Subcutaneous abdominal adipose tissue (tissue), 5 donors: ENCODE measurements around the gene SLIT3.

Experiments used
- H3K27ac ChIP-seq: one replicate; pipeline ENCODE4 v1.7.0; 2013; ENCODE audit warnings: low read depth, mild to moderate bottlenecking, inconsistent platforms, low read length, moderate library complexity
- H3K27me3 ChIP-seq, 5 donors: one replicate each; pipeline ENCODE4 v1.7.0; 2013; ENCODE audit warnings: low read length in 5 of 5, inconsistent platforms in 1 of 5; ENCODE audit not compliant: control insufficient read depth in 5 of 5, insufficient read depth in 4 of 5
- H3K36me3 ChIP-seq, 5 donors: one replicate each; pipeline ENCODE4 v1.7.0; 2013; ENCODE audit warnings: low read length in 5 of 5; ENCODE audit not compliant: control insufficient read depth in 5 of 5, insufficient read depth in 5 of 5
- H3K4me1 ChIP-seq, 5 donors: one replicate each; pipeline ENCODE4 v1.7.0; 2013; ENCODE audit warnings: low read length in 5 of 5, mild to moderate bottlenecking in 3 of 5, moderate library complexity in 1 of 5; ENCODE audit not compliant: control insufficient read depth in 5 of 5, insufficient read depth in 5 of 5
- H3K4me3 ChIP-seq, 5 donors: one replicate each; pipeline ENCODE4 v1.7.0; 2013; ENCODE audit warnings: low read length in 5 of 5, low read depth in 1 of 5
- H3K9ac ChIP-seq, 5 donors: one replicate each; pipeline ENCODE4 v1.7.0; 2013; ENCODE audit warnings: low read length in 5 of 5, mild to moderate bottlenecking in 4 of 5, moderate library complexity in 3 of 5
- H3K9me3 ChIP-seq, 5 donors: one replicate each; pipeline ENCODE4 v1.7.0; 2013; ENCODE audit warnings: low read length in 5 of 5; ENCODE audit not compliant: control insufficient read depth in 5 of 5
- donor health status: healthy.
- donor health status: healthy.
- donor health status: healthy.
- donor health status: healthy.
- donor health status: healthy.

Gene SLIT3

GRCh38 chr5:169027501-169028061 lies 273.4 kb downstream of the SLIT3 start:
- H3K9me3 ChIP-seq: no peaks in the 10 kb centered on the region
- no peaks in the 10 kb centered on the region for H3K4me1 ChIP-seq
- H3K36me3 ChIP-seq: no peaks in the 10 kb centered on the region
- H3K9ac ChIP-seq: no peak overlapping the region
- no peak overlapping the region for H3K27ac ChIP-seq
- no peak overlapping the region for H3K4me3 ChIP-seq
- no peaks in the 10 kb centered on the region for H3K27me3 ChIP-seq

GRCh38 chr5:169025491-169025890 lies 275.4 kb downstream of the SLIT3 start:
- no peak overlapping the region for H3K27ac ChIP-seq
- no peaks in the 10 kb centered on the region for H3K36me3 ChIP-seq
- H3K9me3 ChIP-seq: no peaks in the 10 kb centered on the region
- H3K4me1 ChIP-seq: no peaks in the 10 kb centered on the region
- H3K27me3 ChIP-seq: no peaks in the 10 kb centered on the region
- H3K4me3 ChIP-seq: no peak overlapping the region
- H3K9ac ChIP-seq: no peak overlapping the region

GRCh38 chr5:169024421-169024820 lies 276.5 kb downstream of the SLIT3 start:
- no peaks in the 10 kb centered on the region for H3K36me3 ChIP-seq
- no peaks in the 10 kb centered on the region for H3K27me3 ChIP-seq
- no peaks in the 10 kb centered on the region for H3K4me1 ChIP-seq
- H3K4me3 ChIP-seq: no peak overlapping the region
- no peak overlapping the region for H3K27ac ChIP-seq
- no peak overlapping the region for H3K9ac ChIP-seq
- no peaks in the 10 kb centered on the region for H3K9me3 ChIP-seq

GRCh38 chr5:169022718-169023117 lies 278.2 kb downstream of the SLIT3 start:
- H3K9me3 ChIP-seq: no peaks in the 10 kb centered on the region
- H3K36me3 ChIP-seq: no peaks in the 10 kb centered on the region
- no peaks in the 10 kb centered on the region for H3K27me3 ChIP-seq
- H3K4me3 ChIP-seq: no peak overlapping the region
- no peak overlapping the region for H3K9ac ChIP-seq
- H3K27ac ChIP-seq: no peak overlapping the region
- no peaks in the 10 kb centered on the region for H3K4me1 ChIP-seq

GRCh38 chr5:169020102-169020501 lies 280.8 kb downstream of the SLIT3 start:
- no peaks in the 10 kb centered on the region for H3K9me3 ChIP-seq
- H3K4me1 ChIP-seq: no peaks in the 10 kb centered on the region
- H3K27ac ChIP-seq: no peak overlapping the region
- H3K27me3 ChIP-seq: no peaks in the 10 kb centered on the region
- no peaks in the 10 kb centered on the region for H3K36me3 ChIP-seq
- no peak overlapping the region for H3K4me3 ChIP-seq
- no peak overlapping the region for H3K9ac ChIP-seq

- Histone ChIP-seq H3K9ac (no peak overlapping the region), H3K9me3 (no peaks in the 10 kb centered on the region), H3K36me3 (no peaks in the 10 kb centered on the region), H3K27ac (no peak overlapping the region), H3K4me1 (no peaks in the 10 kb centered on the region), H3K4me3 (no peak overlapping the region), H3K27me3 (no peaks in the 10 kb centered on the region)
Observed at GRCh38 chr5:169018925-169019324, 282.0 kb downstream of the SLIT3 start.

- Histone ChIP-seq H3K4me3 (no peak overlapping the region), H3K27ac (no peak overlapping the region), H3K9ac (no peak overlapping the region), H3K36me3 (no peaks in the 10 kb centered on the region), H3K27me3 (no peaks in the 10 kb centered on the region), H3K4me1 (no peaks in the 10 kb centered on the region), H3K9me3 (no peaks in the 10 kb centered on the region)
Observed at GRCh38 chr5:169015991-169016390, 284.9 kb downstream of the SLIT3 start.

GRCh38 chr5:169013846-169014245 lies 287.1 kb downstream of the SLIT3 start:
- no peak overlapping the region for H3K27ac ChIP-seq
- no peak overlapping the region for H3K9ac ChIP-seq

GRCh38 chr5:169013208-169013728 lies 287.7 kb downstream of the SLIT3 start:
- H3K4me3 ChIP-seq: no peak overlapping the region
- no peaks in the 10 kb centered on the region for H3K27me3 ChIP-seq
- H3K9me3 ChIP-seq: no peaks in the 10 kb centered on the region
- no peaks in the 10 kb centered on the region for H3K36me3 ChIP-seq
- H3K9ac ChIP-seq: no peak overlapping the region
- peaks cover 3 to 12% (median 7%) of the 10 kb centered on the region in 5 donors for H3K4me1 ChIP-seq
- H3K27ac ChIP-seq: no peak overlapping the region

More at GRCh38 chr5:169013846-169014245, 287.1 kb downstream of the SLIT3 start:
- Histone ChIP-seq H3K4me1 (peaks cover 3 to 12% (median 7%) of the 10 kb centered on the region in 5 donors), H3K4me3 (no peak overlapping the region), H3K27me3 (no peaks in the 10 kb centered on the region), H3K36me3 (no peaks in the 10 kb centered on the region), H3K9me3 (no peaks in the 10 kb centered on the region)

GRCh38 chr5:169012450-169012849 lies 288.5 kb downstream of the SLIT3 start:
- no peaks in the 10 kb centered on the region for H3K36me3 ChIP-seq
- no peaks in the 10 kb centered on the region for H3K27me3 ChIP-seq
- no peaks in the 10 kb centered on the region for H3K9me3 ChIP-seq
- no peak overlapping the region for H3K27ac ChIP-seq
- H3K4me1 ChIP-seq: peaks cover 3 to 12% (median 7%) of the 10 kb centered on the region in 5 donors
- H3K4me3 ChIP-seq: no peak overlapping the region
- no peak overlapping the region for H3K9ac ChIP-seq
